BJ (cell line): ENCODE data around the gene CYP27A1. TPM values are rescaled to one million over a fixed set of nuclear protein-coding genes. Genes with fewer than 3 reads are reported as not detected.

ENCODE experiments used
- CTCF ChIA-PET: fragments of 350-600 bp; formaldehyde crosslinking; extraction: SDS; loops from one replicate; lab custom pipeline; 2021; ENCODE audit warnings: antibody characterized with exemption, inconsistent platforms; lab: Yijun Ruan, JAX
- POLR2A ChIA-PET: fragments of 300-600 bp; sonication (Branson Sonifier 250); formaldehyde crosslinking; extraction: SDS; loops from one replicate; lab custom pipeline; 2021; ENCODE audit warnings: antibody characterized with exemption; lab: Charles Lee
- DNase-seq: peaks from one replicate; pipeline ENCODE4 v3.0.0-alpha.2; 2011; ENCODE audit warnings: low read depth
- H3K27me3 ChIP-seq: 2 replicates; pipeline ENCODE4 v1.6.0; 2011; ENCODE audit warnings: low read length; ENCODE audit not compliant: control insufficient read depth, insufficient read depth
- H3K36me3 ChIP-seq: 2 replicates; pipeline ENCODE4 v1.5.1; 2011; ENCODE audit warnings: low read length; ENCODE audit not compliant: control insufficient read depth, insufficient read depth
- H3K4me3 ChIP-seq: 2 replicates; pipeline ENCODE4 v1.5.1; 2011; ENCODE audit warnings: low read depth, mild to moderate bottlenecking, control low read depth, low read length
- polyA plus RNA-seq: library from polyadenylated mRNA; depleted of rRNA; stranded (reverse); fragments of >200 nt; gene quantifications from 2 replicates; pipeline ENCODE4 v1.2.3, GENCODE V29; 2011
- TF ChIP-seq, protein P1 (sequence below): IDR thresholded peaks from 2 replicates; pipeline ENCODE4 v1.5.1; 2011; ENCODE audit warnings: low read depth, mild to moderate bottlenecking, control low read depth, inconsistent platforms, low read length, moderate library complexity; ENCODE audit not compliant: insufficient read depth

Gene CYP27A1
- polyA plus RNA-seq, 1 experiment: 26.8 TPM

GRCh38 chr2:218746470-218746795, 35.5 kb upstream of the CYP27A1 start:
- TF ChIP-seq, protein P1, sequence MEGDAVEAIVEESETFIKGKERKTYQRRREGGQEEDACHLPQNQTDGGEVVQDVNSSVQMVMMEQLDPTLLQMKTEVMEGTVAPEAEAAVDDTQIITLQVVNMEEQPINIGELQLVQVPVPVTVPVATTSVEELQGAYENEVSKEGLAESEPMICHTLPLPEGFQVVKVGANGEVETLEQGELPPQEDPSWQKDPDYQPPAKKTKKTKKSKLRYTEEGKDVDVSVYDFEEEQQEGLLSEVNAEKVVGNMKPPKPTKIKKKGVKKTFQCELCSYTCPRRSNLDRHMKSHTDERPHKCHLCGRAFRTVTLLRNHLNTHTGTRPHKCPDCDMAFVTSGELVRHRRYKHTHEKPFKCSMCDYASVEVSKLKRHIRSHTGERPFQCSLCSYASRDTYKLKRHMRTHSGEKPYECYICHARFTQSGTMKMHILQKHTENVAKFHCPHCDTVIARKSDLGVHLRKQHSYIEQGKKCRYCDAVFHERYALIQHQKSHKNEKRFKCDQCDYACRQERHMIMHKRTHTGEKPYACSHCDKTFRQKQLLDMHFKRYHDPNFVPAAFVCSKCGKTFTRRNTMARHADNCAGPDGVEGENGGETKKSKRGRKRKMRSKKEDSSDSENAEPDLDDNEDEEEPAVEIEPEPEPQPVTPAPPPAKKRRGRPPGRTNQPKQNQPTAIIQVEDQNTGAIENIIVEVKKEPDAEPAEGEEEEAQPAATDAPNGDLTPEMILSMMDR: no peak
- CTCF ChIA-PET: interaction anchor here (1.0 to 1.4 kb wide), 2 partner anchors 36 to 101 kb away, joined by 3 to 6 read pairs; partner anchors contain the start of gene TTLL4

GRCh38 chr2:218746960-218747359, 35.0 kb upstream of the CYP27A1 start:
- ChIA-PET CTCF (interaction anchor here (1.4 kb wide), 1 partner anchor 36 kb away, joined by 6 read pairs; the partner anchor contains the start of gene TTLL4), POLR2A (no interaction called here)
- Histone ChIP-seq H3K36me3 (peaks cover 15% of the 10 kb centered on the region), H3K27me3 (no peaks in the 10 kb centered on the region), H3K4me3 (no peak overlapping the region)
- TF ChIP-seq, protein P1: no peak
- no peak for DNase-seq

More at GRCh38 chr2:218746470-218746795, 35.5 kb upstream of the CYP27A1 start:
- no peak overlapping the region for H3K4me3 ChIP-seq
- no peak for DNase-seq
- peaks cover 15% of the 10 kb centered on the region for H3K36me3 ChIP-seq
- no peaks in the 10 kb centered on the region for H3K27me3 ChIP-seq
- POLR2A ChIA-PET: no interaction called here

DNA sequence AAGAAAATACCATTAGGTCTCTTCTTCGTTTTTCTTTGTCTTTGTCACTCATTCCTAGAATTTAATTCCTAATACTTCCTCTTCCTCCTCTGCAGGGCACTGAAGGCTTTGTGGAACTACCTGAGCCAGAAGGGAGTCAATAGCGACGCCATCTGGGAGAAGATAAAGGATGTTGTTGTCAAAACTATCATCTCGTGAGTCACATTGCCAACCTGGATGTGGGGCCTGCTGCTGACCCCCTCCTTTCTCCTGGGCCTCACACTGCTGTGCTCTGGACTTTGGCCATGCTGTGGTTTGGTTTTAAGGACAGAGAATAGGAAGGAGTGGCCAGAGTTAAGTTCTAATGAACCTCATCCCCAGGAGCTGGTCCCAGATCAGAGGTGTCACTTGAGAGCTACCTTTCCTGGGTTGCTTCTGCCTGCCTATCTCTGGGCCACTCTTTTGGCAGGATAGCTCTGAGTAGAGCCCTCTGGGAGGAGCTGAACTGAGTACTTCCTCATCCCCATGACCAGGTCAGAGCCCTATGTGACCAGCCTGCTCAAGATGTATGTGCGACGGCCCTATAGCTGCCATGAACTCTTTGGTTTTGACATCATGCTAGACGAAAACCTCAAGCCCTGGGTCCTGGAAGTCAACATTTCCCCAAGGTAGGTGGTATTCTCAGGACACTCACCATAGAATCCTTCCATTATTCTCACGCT, 33.1 kb upstream of the CYP27A1 start:
- ChIA-PET CTCF (no interaction called here), POLR2A (no interaction called here)
- H3K4me3 ChIP-seq: no peak overlapping the region
- peaks cover 20% of the 10 kb centered on the region for H3K36me3 ChIP-seq
- TF ChIP-seq, protein P1: no peak
- DNase-seq: no peak
- H3K27me3 ChIP-seq: no peaks in the 10 kb centered on the region

- POLR2A ChIA-PET: no interaction called here
- peaks cover 12% of the 10 kb centered on the region for H3K36me3 ChIP-seq
- TF ChIP-seq, protein P1: no peak
Measured at GRCh38 chr2:218754201-218754600, 27.7 kb upstream of the CYP27A1 start.

GRCh38 chr2:218754781-218755180, 27.2 kb upstream of the CYP27A1 start:
- H3K4me3 ChIP-seq: no peak overlapping the region
- H3K27me3 ChIP-seq: no peaks in the 10 kb centered on the region
- TF ChIP-seq, protein P1: no peak
- CTCF ChIA-PET: no interaction called here
- peaks cover 12% of the 10 kb centered on the region for H3K36me3 ChIP-seq
- no peak for DNase-seq
- POLR2A ChIA-PET: no interaction called here

More at GRCh38 chr2:218754201-218754600, 27.7 kb upstream of the CYP27A1 start:
- no peak overlapping the region for H3K4me3 ChIP-seq
- CTCF ChIA-PET: interaction anchor here (1.3 kb wide), 1 partner anchor 22 kb away, joined by 3 read pairs; no protein-coding TSS in a partner anchor
- H3K27me3 ChIP-seq: no peaks in the 10 kb centered on the region
- DNase-seq: no peak
